Left cardiac atrium (tissue), 4 donors: ENCODE measurements around the gene TMEM114. TPM values are rescaled to one million over a fixed set of nuclear protein-coding genes. Genes with fewer than 3 reads are reported as not detected.
A peak's percentile ranks its signal among the peaks of the same experiment; 100 is the strongest.

Experiments used
- ATAC-seq, 2 donors: fragments of 200-7000 bp; cut with Tn5 transposase; one replicate each; pipeline ENCODE4 v1.9.1; 2020; ENCODE audit warnings: mild to moderate bottlenecking in 2 of 2, moderate library complexity in 2 of 2
- DNase-seq: peaks from one replicate; pipeline ENCODE4 v3.0.0-alpha.2; 2020
- intact Hi-C, 2 donors: fragments of 100-400 bp; cut with DNase I; formaldehyde crosslinking; loops; one replicate each; pipeline versions ENCODE4 v1.14.1 to v1.15.1; 2022 to 2023
- total RNA-seq, 2 donors: library from RNA; stranded (reverse); fragmentation: NEBNext Ultra II Directional; extraction: Animal tissue kit (Norgen Biotek cat#: 25700); gene quantifications; one replicate each; pipeline ENCODE4 v1.2.1, GENCODE V29; 2021
- donor health status: DM: no; HTN: yes; CAD: no.
- donor health status: DM: no; HTN: yes; CAD: no; lungs with severe emphysema.
- donor health status: DM: yes; HTN: yes; CAD: no.
- donor health status: Dilated cardiomyopathy.

Gene TMEM114
- total RNA-seq, 2 donors from 2014 or later = not detected

GRCh38 chr16:8619671-8620370, 29.5 kb upstream of the TMEM114 start:
- intact Hi-C loops = loop anchor here in 1 of 2 donors (5.0 kb wide), 1 partner anchor 53 kb away; no protein-coding TSS in a partner anchor
- DNase-seq (no peak), ATAC-seq (no peak)

- intact Hi-C loops = no loop called here
- DNase-seq (no peak), ATAC-seq (no peak)
These were observed 24.2 kb upstream of the TMEM114 start for GRCh38 chr16:8614435-8615029.

GRCh38 chr16:8611886-8612600, 21.7 kb upstream of the TMEM114 start:
- no peak for DNase-seq
- intact Hi-C loops = no loop called here
- no peak for ATAC-seq

GRCh38 chr16:8611122-8611521, 20.8 kb upstream of the TMEM114 start:
- no peak for ATAC-seq
- intact Hi-C loops = no loop called here
- no peak for DNase-seq

- DNase-seq (no peak), ATAC-seq (no peak)
- intact Hi-C loops = no loop called here
These were observed 16.9 kb upstream of the TMEM114 start for GRCh38 chr16:8607214-8607613.

GRCh38 chr16:8605554-8605953, 15.2 kb upstream of the TMEM114 start:
- DNase-seq = no peak
- no peak for ATAC-seq
- intact Hi-C loops = no loop called here

- DNase-seq = no peak
- ATAC-seq = peak in 1 of 2 donors; percentile 23
- intact Hi-C loops = no loop called here
These were observed 9.9 kb upstream of the TMEM114 start for GRCh38 chr16:8600144-8600775.

- ATAC-seq (no peak), DNase-seq (no peak)
- intact Hi-C loops = no loop called here
These were observed 6.3 kb upstream of the TMEM114 start for GRCh38 chr16:8596581-8596980.

- no peak for DNase-seq
- no peak for ATAC-seq
- intact Hi-C loops = no loop called here
These were observed 5.5 kb upstream of the TMEM114 start for GRCh38 chr16:8595783-8596182.

GRCh38 chr16:8594149-8594666, 3.9 kb upstream of the TMEM114 start:
- intact Hi-C loops = no loop called here
- DNase-seq (no peak), ATAC-seq (peak in 1 of 2 donors; percentile 90)

- no peak for ATAC-seq
- intact Hi-C loops = no loop called here
- no peak for DNase-seq
These were observed 1.1 kb upstream of the TMEM114 start for GRCh38 chr16:8591451-8591850.

- intact Hi-C loops = no loop called here
- ATAC-seq (no peak), DNase-seq (no peak)
These were observed 500 bp upstream of the TMEM114 start for GRCh38 chr16:8590811-8591210.

- ATAC-seq (peak in 1 of 2 donors; percentile 35), DNase-seq (no peak)
- intact Hi-C loops = no loop called here
These were observed 1.0 kb downstream of the TMEM114 start for GRCh38 chr16:8589057-8589899.

GRCh38 chr16:8588682-8589056, 1.6 kb downstream of the TMEM114 start:
- DNase-seq (no peak), ATAC-seq (no peak)
- intact Hi-C loops = no loop called here

- ATAC-seq = no peak
- intact Hi-C loops = no loop called here
- no peak for DNase-seq
These were observed 3.2 kb downstream of the TMEM114 start for GRCh38 chr16:8587065-8587464.

- ATAC-seq (no peak), DNase-seq (no peak)
- intact Hi-C loops = no loop called here
These were observed 4.5 kb downstream of the TMEM114 start for GRCh38 chr16:8585857-8586256.

- intact Hi-C loops = no loop called here
- no peak for ATAC-seq
- no peak for DNase-seq
These were observed 5.3 kb downstream of the TMEM114 start for GRCh38 chr16:8585041-8585440.

- no peak for DNase-seq
- intact Hi-C loops = no loop called here
- ATAC-seq = no peak
These were observed 6.6 kb downstream of the TMEM114 start for GRCh38 chr16:8583732-8584131.

GRCh38 chr16:8583199-8583598, 7.1 kb downstream of the TMEM114 start:
- DNase-seq (no peak), ATAC-seq (no peak)
- intact Hi-C loops = no loop called here
